HG03175 (cell line): ENCODE data around the gene RHOF.
"Not testable (repeated sequence)": the region's sequence is repeated elsewhere in the genome, so short reads cannot be mapped to it uniquely, and the experiment has no call there.

Experiments used
- ATAC-seq: cut with Tn5 transposase; IDR thresholded peaks from one replicate; pipeline ENCODE4 v1.9.1; 2021; ENCODE audit warnings: mild to moderate bottlenecking, moderate library complexity; ENCODE audit not compliant: unreplicated experiment

Gene RHOF

DNA sequence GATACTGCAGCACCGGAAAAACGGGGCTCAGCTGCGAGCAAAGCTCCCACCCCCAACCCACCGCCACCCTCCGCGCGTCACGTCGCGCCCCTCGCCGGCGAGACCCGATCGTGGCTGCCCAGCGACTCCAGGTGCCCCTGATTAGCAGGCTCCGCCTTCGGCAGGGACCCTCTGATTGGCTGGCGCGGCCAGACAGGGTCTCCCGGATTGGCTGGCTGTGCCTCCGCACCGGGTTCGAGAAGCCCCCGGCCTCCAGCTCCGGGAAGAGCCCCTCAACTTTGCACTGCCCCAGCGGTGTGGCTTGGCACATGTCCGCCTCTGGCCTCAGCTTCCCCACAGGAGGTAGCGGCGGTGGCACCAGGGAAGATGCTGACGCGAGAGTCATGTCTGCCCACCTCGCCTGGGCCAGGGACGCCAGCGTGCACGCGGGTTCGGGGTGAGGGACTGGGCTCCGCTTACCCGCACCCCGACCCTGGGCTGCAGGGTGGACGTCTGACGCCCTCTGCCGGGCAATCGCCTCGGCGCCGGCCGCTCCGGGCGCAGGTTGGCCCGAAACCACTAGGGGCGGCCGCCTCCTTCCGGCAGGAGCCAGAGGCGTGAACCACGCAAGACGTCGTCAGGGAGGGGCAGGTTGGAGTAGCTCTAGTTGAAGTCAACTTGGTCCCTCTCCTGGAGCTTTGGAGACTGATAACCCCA is 498 bp upstream of the RHOF start:
- peak; percentile 47 for ATAC-seq

- ATAC-seq = peak; percentile 17
These were observed 665 bp downstream of the RHOF start for GRCh38 chr12:121792607-121793439.

GRCh38 chr12:121791671-121792551 is 1.6 kb downstream of the RHOF start:
- no peak for ATAC-seq

GRCh38 chr12:121790785-121791184 is 2.7 kb downstream of the RHOF start:
- ATAC-seq = not testable (repeated sequence)

DNA sequence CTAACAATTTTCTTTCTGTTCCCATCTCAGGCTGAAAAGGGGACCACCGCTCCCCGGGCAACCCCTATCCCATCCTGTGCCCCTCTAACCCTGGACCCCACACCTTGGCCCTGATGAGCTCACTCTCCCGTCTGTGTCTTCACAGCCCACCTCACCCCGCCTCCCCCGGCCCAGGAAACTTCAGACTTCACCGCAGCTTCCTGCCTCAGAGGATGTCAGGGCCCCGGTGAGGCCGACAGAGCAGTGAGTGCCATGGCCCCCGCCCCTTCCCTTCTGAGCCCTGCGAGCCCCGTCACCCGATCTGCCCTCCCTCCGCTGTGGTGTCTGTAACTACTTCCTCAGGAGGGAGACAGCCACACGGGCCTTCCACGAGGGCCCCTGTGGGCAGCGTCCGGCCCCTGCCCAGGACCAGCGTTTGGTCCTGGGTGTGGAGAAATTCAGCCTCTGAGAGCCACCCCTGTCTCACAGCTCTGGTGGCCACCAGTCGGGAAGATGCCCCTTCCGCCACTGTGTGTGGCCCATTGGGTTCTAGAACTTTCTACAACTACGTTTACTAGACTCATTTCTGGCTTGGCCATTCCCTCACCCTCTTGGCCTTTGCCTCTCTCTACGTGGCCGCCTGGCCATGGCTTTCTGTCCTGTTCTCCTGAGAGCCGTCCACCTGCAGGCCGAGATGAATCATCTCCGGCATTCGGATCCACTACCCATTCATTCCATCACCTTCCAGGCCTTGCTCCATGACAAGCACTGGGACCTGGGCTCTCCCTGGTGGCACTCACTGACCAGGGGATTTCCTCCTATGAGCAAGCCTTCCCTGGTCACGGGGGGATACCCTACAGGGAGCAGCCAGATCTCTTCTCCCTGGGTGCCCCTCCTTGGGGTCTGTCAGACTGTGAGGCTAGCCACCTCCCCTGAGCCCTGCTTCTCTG is 3.4 kb downstream of the RHOF start:
- peak; percentile 59 for ATAC-seq

DNA sequence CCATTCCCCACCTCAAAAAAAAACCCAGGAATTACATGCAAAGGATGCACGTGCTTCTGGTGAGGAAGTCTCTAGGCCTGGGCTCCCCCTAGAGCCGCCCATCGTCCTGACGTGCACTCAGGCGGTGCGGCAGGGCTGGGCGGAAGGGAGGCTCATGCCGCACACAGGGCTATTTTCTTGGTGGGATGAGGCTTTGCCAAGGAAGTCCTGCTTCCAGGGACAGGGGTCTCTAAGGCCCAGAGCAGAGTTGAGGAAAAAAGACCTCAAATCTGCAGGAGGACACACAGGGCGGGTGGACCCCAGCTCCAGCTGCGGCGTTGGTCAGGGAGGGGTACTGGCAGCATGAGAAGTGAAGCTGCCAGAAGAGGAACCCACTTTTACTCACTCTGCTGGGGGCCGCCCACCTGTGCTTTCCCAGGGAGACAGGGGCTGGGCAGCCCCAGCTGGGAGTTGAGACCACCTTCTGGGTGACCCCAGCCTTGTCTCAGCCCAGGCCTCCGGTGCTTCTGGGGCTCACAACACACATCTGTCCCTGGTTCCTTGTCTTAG is 4.2 kb downstream of the RHOF start:
- no peak for ATAC-seq

GRCh38 chr12:121788176-121788818 is 5.2 kb downstream of the RHOF start:
- ATAC-seq = no peak

DNA sequence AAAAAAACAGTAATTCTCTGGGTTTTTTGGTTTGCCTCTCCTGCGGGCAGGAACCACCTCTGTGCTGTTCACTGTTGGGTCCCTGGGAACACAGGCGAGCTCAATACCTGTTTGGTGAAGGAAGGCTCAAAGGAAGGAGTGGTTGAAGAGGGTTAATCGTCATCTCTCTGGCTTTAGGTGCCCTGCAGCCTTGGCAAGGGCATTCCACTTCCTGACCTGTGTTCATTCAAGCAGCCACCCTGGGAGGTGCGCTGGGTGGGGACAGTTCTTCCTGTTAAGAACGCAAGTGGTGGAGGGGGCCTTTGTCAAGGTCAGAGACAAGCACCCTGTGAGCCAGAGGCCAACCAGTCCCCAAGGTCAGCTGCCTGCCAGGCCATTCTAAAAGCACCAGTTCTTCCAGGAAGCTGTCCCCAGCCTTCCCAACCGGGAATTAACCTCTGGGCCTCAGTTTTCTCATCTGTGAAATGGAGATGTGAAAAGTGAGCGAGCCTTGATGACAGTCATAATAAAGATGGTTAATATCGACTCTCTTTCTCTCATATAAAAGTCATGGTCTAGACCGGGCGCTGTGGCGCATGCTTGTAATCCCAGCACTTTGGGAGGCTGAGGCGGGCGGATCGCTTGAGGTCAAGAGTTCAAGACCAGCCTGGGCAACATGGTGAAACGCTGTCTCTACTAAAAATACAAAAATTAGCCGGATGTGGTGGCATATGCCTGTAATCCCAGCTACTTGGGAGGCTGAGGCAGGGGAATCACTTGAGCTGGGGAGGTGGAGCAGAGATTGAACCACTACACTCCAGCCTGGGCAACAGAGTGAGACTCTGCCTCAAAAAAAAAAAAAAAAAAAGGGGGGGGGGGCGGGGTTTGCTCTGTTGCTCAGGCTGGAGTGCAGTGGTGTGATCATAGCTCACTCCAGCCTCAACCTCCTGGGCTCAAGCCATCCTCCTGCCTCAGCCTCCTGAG is 6.1 kb downstream of the RHOF start:
- no peak for ATAC-seq

DNA sequence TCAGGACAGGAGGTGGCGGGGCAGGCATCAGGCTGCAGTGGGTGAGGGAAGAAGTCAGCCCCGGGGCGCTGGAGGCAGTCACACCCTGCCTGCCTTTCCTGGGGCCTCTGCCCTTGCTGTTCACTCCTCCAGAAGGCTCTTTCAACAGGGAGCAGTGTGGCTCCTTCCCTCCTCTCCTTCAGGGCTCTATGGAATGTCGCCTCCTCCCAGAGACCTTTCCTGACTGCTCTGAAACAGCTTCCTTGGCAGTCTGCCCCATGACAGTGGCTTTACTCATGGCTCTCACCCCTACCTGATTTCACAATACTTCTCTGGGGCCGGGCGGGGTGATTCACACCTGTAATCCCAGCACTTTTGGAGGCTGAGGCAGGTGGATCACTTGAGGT is 7.1 kb downstream of the RHOF start:
- no peak for ATAC-seq

DNA sequence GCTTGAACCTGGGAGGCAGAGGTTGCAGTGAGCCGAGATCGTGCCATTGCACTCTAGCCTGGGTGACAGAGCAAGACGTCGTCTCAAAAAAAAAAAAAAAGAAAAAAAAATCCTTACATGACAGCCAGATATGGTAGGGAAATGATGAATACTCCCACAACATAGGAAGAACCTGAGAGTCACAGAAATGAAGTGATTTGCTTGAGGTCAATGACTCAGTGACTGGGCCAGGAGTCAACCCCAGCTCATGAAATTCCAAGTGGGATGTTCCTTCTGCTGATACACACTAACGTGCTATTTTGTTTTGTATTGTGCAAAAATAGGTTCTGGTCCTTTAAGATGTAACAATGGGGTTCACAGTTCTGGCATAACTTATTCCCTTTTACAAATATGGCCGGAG is 9.0 kb downstream of the RHOF start:
- no peak for ATAC-seq

DNA sequence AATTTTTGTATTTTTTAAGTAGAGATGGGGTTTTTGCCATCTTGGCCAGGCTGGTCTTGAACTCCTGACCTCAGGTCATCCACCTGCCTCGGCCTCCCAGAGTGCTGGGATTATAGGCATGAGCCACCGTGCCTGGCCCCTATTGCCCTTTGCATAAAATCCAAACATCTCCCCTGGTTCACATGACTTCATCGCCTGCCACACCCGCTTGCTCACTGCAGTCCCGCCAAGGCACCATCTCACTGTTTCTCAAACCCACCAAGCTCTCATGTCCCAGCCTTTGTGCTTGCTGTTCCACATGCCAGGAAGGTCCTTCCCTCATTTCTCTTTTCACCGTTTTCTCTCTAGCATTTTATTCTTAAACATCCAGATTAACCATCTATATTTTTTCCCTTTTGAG is 9.7 kb downstream of the RHOF start:
- ATAC-seq = no peak

DNA sequence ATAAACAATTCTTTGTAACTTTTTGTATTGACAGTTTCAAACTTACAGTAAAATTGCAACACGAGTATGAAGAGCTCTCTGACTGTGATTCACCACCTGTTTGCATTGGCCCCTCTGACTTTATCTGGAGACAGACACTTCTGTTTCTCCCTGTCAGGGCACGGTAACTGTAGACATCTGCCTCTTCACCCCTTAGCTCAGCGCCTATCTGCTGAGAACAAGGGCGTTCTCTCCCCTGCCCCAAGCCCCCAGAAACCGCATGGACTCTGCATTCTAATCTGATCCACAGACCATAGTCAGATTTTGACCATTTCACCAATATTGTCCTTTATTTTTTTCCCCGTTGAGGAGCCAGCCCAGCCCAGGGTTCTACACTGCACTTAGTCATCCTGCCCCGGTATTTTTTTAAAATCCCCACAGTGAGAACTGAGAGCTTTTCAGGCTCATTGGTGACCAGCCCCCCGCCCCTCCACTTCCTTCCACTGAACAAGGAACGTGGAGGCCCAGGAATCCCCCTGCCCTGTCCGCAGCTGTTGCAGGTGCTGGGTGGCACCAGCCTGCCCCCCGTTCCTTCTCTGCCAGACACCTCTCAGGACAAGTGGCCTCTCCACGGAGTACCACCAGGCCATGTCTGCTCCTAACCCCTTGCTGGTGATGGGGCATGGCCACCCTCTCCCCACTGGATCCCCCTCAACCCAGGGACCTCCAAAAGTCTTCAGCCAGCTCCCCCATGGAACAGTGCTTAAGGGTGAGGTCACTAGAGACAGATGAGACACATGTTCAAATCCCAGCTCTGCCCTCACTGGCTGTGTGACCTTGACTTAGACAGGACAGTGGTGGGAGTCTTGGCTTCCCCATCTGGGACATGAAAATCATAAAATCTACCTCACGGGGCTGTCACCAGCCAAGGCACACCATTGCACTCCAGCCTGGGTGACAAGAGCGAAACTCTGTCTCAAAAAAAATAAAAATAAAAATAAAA is 11.2 kb downstream of the RHOF start:
- ATAC-seq = peak; percentile 50

DNA sequence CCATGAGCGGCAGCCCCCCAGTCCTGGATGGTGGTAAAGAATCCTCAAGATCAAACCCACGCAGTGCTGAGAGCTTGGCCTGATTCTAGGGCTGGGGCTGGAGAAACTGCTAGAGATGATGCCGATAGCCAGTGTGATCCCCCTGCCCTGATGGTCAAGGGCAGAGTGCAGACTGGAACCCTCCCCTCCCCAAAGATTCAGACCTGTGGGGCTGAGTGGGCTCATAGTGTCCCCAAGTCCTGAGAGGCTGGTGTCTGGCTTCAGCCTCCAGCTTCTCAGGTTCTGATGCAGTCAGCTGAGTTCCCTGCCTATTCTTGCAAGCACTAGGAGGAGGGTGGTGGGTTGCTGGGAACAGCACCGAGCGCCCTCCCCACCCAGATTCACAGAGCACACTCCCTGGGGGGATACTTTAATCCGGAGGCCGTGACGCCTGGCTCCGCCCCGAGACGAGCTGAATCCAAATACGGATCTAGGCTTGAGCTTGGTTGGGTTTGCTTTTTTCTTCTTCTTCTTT is 11.9 kb downstream of the RHOF start:
- ATAC-seq = peak; percentile 18

DNA sequence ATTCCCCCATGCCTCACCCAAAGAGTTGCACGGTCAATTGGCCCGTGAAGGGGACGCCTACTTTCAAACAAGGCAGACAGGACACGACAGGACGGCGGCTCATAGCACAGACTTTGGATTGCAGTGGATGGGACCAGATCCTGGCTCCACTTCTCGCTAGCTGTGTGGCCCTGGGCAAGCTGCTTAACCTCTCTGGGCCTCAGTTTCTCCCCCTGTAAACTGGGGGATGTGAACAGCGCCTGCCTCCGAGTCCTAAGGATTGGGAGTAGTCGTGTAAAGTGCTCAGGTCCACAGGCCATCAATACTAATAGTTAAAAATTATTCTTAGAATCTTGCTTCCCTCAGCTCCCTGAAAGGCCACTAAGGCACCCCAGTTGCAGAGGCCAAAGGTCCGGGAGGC is 13.1 kb downstream of the RHOF start:
- ATAC-seq = no peak

DNA sequence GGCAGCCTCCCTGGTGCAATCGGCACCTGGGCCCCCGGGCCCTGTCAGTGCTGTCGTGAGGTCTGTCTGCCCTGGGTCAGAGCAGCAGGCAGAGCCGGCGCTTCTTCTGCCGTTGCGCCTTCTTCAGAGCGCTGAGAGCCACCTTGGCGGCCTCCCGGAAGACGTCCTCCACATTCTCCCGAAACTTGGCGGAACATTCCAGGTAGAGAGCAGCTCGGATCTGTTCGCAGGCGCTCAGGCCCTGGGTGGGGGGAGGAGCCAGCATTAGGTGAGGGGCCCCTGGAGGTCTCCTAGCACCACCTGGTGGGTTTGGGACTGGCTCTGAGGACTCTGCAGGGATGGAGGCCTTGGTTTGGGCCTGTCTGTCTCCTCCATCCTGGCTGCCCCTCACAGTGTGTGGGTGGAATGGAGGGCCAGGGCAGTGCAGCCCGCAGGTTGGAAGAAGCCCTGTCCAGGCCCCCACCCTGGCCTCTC is 14.0 kb downstream of the RHOF start:
- ATAC-seq = no peak

- ATAC-seq = no peak
These were observed 14.7 kb downstream of the RHOF start for GRCh38 chr12:121778567-121779421.
